IMR-90 (cell line): Measurements from ENCODE around the gene CMTM7. TPM values are rescaled to one million over a fixed set of nuclear protein-coding genes. Genes with fewer than 3 reads are reported as not detected.

Source experiments
- ATAC-seq: fragments of 200-7000 bp; cut with Tn5 transposase; 2 replicates; pipeline ENCODE4 v1.9.1; 2020; ENCODE audit warnings: low read depth, mild to moderate bottlenecking, moderate library complexity
- BruUV-seq: library from RNA; stranded (reverse); fragments of 400-500 nt; replicated peaks from 2 replicates; lab custom pipeline; 2021; lab: Mats Ljungman, UMichigan
- CTCF ChIA-PET: fragments of 300-600 bp; formaldehyde crosslinking; extraction: SDS; loops from one replicate; lab custom pipeline; 2021; ENCODE audit warnings: antibody characterized with exemption; lab: Yijun Ruan, JAX
- POLR2A ChIA-PET: fragments of 300-600 bp; sonication (Branson Sonifier 250); formaldehyde crosslinking; loops from one replicate; lab custom pipeline; 2022; ENCODE audit warnings: antibody characterized with exemption; ENCODE audit not compliant: unreplicated experiment; lab: Charles Lee
- DNase-seq: peaks from one replicate; pipeline ENCODE4 v3.0.0; 2013
- H2AFZ ChIP-seq: replicated peaks from 2 replicates; pipeline ENCODE3; 2013; ENCODE audit warnings: low read length, mild to moderate bottlenecking; ENCODE audit not compliant: poor library complexity
- H2AK5ac ChIP-seq: 2 replicates; pipeline ENCODE4 v1.6.1; 2013; ENCODE audit warnings: low read depth, low read length, inconsistent platforms
- H2AK9ac ChIP-seq: replicated peaks from 2 replicates; pipeline ENCODE3; 2013; ENCODE audit warnings: mild to moderate bottlenecking, low read depth, low read length, moderate library complexity; ENCODE audit not compliant: poor library complexity
- H2BK120ac ChIP-seq: 2 replicates; pipeline ENCODE4 v1.6.1; 2013; ENCODE audit warnings: low read depth, low read length, inconsistent platforms
- H2BK15ac ChIP-seq: 3 replicates; pipeline ENCODE4 v1.6.1; 2013; ENCODE audit warnings: low read depth, low read length, inconsistent platforms
- H2BK20ac ChIP-seq: 2 replicates; pipeline ENCODE4 v1.6.1; 2013; ENCODE audit warnings: low read depth, mild to moderate bottlenecking, inconsistent platforms, low read length, moderate library complexity
- H2BK5ac ChIP-seq: 2 replicates; pipeline ENCODE4 v1.6.1; 2013; ENCODE audit warnings: mild to moderate bottlenecking, low read depth, low read length, inconsistent platforms; ENCODE audit not compliant: poor library complexity, severe bottlenecking
- H3K14ac ChIP-seq: replicated peaks from 2 replicates; pipeline ENCODE4 v1.6.1; 2013; ENCODE audit warnings: low read depth, low read length, inconsistent platforms
- H3K18ac ChIP-seq: 2 replicates; pipeline ENCODE4 v1.6.1; 2013; ENCODE audit warnings: low read depth, low read length, control low read depth
- H3K23ac ChIP-seq: 2 replicates; pipeline ENCODE4 v1.6.1; 2013; ENCODE audit warnings: low read depth, low read length, inconsistent platforms
- H3K27ac ChIP-seq: 2 replicates; pipeline ENCODE4 v1.5.1; 2013; ENCODE audit warnings: mild to moderate bottlenecking, control low read depth, low read length; ENCODE audit not compliant: insufficient read depth
- H3K27me3 ChIP-seq: 2 replicates; pipeline ENCODE4 v1.6.1; 2013; ENCODE audit warnings: low read length; ENCODE audit not compliant: control insufficient read depth, insufficient read depth
- H3K36me3 ChIP-seq: 2 replicates; pipeline ENCODE4 v1.6.1; 2013; ENCODE audit warnings: low read length, mixed read lengths; ENCODE audit not compliant: control insufficient read depth, insufficient read depth
- H3K4ac ChIP-seq: 2 replicates; pipeline ENCODE4 v1.6.1; 2013; ENCODE audit warnings: low read depth, low read length, inconsistent platforms
- H3K4me1 ChIP-seq: 2 replicates; pipeline ENCODE4 v1.6.1; 2013; ENCODE audit warnings: low read length, mixed read lengths; ENCODE audit not compliant: control insufficient read depth, insufficient read depth
- H3K4me2 ChIP-seq: 2 replicates; pipeline ENCODE4 v1.6.1; 2013; ENCODE audit warnings: low read depth, mild to moderate bottlenecking, control low read depth, low read length, moderate library complexity
- H3K4me3 ChIP-seq: 2 replicates; pipeline ENCODE4 v1.5.1; 2013; ENCODE audit warnings: low read depth, mild to moderate bottlenecking, control low read depth, low read length, moderate library complexity; ENCODE audit not compliant: insufficient read depth
- H3K56ac ChIP-seq: 2 replicates; pipeline ENCODE4 v1.6.1; 2013; ENCODE audit warnings: low read length, inconsistent platforms; ENCODE audit not compliant: insufficient read depth; ENCODE audit errors: extremely low read depth
- H3K79me1 ChIP-seq, 2 experiments: 2 replicates each; pipeline ENCODE4 v1.6.1; 2013; ENCODE audit warnings: low read length in 2 of 2, inconsistent platforms in 1 of 2, low read depth in 1 of 2
- H3K9ac ChIP-seq: 2 replicates; pipeline ENCODE4 v1.6.1; 2013; ENCODE audit warnings: low read depth, low read length, control low read depth
- H3K9me1 ChIP-seq: 2 replicates; pipeline ENCODE4 v1.6.1; 2013; ENCODE audit warnings: low read length, inconsistent platforms; ENCODE audit not compliant: insufficient read depth
- H3K9me3 ChIP-seq: 2 replicates; pipeline ENCODE4 v1.6.1; 2013; ENCODE audit warnings: low read length; ENCODE audit not compliant: control insufficient read depth, insufficient read depth
- H4K20me1 ChIP-seq: 2 replicates; pipeline ENCODE4 v1.6.1; 2013; ENCODE audit warnings: low read length, inconsistent platforms; ENCODE audit not compliant: insufficient read depth
- H4K5ac ChIP-seq: 2 replicates; pipeline ENCODE4 v1.6.1; 2013; ENCODE audit warnings: mild to moderate bottlenecking, low read depth, low read length, control low read depth
- H4K8ac ChIP-seq, 2 experiments: 2 replicates each; pipeline ENCODE4 v1.6.1; 2013; ENCODE audit warnings: low read depth in 2 of 2, low read length in 2 of 2, control low read depth in 1 of 2, inconsistent platforms in 1 of 2
- H4K91ac ChIP-seq: 2 replicates; pipeline ENCODE4 v1.6.1; 2013; ENCODE audit warnings: low read depth, low read length, inconsistent platforms; ENCODE audit not compliant: insufficient read depth
- CHD1 ChIP-seq: IDR thresholded peaks from 2 replicates; pipeline ENCODE4 v1.6.1; 2012; ENCODE audit warnings: low read depth, low read length, improper control_type of control experiment
- CTCF ChIP-seq: conservative IDR thresholded peaks from 2 replicates; pipeline ENCODE4 v1.5.1; 2012; ENCODE audit warnings: mild to moderate bottlenecking, low read depth, low read length, improper control_type of control experiment
- ELK1 ChIP-seq: fragments of 150-350 bp; IDR thresholded peaks from 2 replicates; pipeline ENCODE4 v1.6.1; 2016; ENCODE audit warnings: low read depth, mild to moderate bottlenecking, low read length, moderate library complexity, borderline replicate concordance
- FOS ChIP-seq: fragments of 150-350 bp; IDR thresholded peaks from 2 replicates; pipeline ENCODE4 v1.6.1; 2016; ENCODE audit warnings: low read depth, low read length
- MAFK ChIP-seq: IDR thresholded peaks from 2 replicates; pipeline ENCODE4 v1.6.1; 2012; ENCODE audit warnings: low read depth, low read length, improper control_type of control experiment
- POLR2A ChIP-seq: IDR thresholded peaks from 2 replicates; pipeline ENCODE4 v1.6.1; 2012; ENCODE audit warnings: mild to moderate bottlenecking, low read depth, low read length
- WGBS, 2 experiments: methylation state at CpG; one replicate each; pipeline versions ENCODE4 v1.1.5 to v1.1.7; 2013; ENCODE audit warnings: missing lambda C conversion rate in 2 of 2; ENCODE audit not compliant: insufficient read length in 1 of 2; ENCODE audit errors: extremely low coverage in 2 of 2; 5-methylcytosine and 5-hydroxymethylcytosine counted together
- dilution Hi-C: fragments of 300-500 bp; cut with HindIII; formaldehyde crosslinking; loops from one replicate; pipeline ENCODE4 v1.14.3; 2018; ENCODE audit warnings: low sequenced_read_pairs; ENCODE audit not compliant: unreplicated experiment
- in situ Hi-C: fragments of 300-500 bp; cut with MboI; formaldehyde crosslinking; loops from 3 replicates; pipeline ENCODE4 v1.14.3; 2019; ENCODE audit warnings: low sequenced_read_pairs, inconsistent platforms, mixed read lengths
- intact Hi-C: fragments of 100-400 bp; cut with micrococcal nuclease; formaldehyde crosslinking; loops from 2 replicates; pipeline ENCODE4 v1.10.0; 2022
- polyA plus RNA-seq, 3 experiments: library from polyadenylated mRNA; depleted of rRNA; stranded (reverse); fragments of >200 nt; gene quantifications; 2 replicates each; pipeline ENCODE4 v1.2.3, GENCODE V29; 2012; ENCODE audit warnings: low replicate concordance in 1 of 3
- total RNA-seq: library from RNA; depleted of rRNA; stranded (reverse); fragments of >200 nt; gene quantifications from 2 replicates; pipeline ENCODE4 v1.2.3, GENCODE V29; 2012

Gene CMTM7
- total and polyA plus RNA-seq, 2 of the 4 experiments (the other 2 are of a cell fraction), result 3.4 to 31.4 TPM

- Histone ChIP-seq H2BK20ac (no peak overlapping the region), H4K8ac (no peak overlapping the region), H3K4me3 (no peak overlapping the region), H2AK9ac (no peak overlapping the region), H3K4ac (no peak overlapping the region), H3K36me3 (no peaks in the 10 kb centered on the region), H2BK15ac (no peak overlapping the region), H3K18ac (no peak overlapping the region), H3K9me1 (0 out of 2 replicates have a peak, but pooled peaks cover 6% of the 10 kb centered on the region), H2AK5ac (no peak overlapping the region), H3K4me1 (peaks cover 10% of the 10 kb centered on the region), H4K91ac (no peak overlapping the region), H3K27me3 (no peaks in the 10 kb centered on the region), H3K9me3 (no peaks in the 10 kb centered on the region), H3K79me1 (peaks cover 0 to 3% of the 10 kb centered on the region in 2 experiments; a peak in 2 of 4 replicates), H3K23ac (no peak overlapping the region), H2BK5ac (no peak overlapping the region), H3K9ac (no peak overlapping the region), H4K5ac (no peak overlapping the region), H3K27ac (no peak overlapping the region), H4K20me1 (0 out of 2 replicates have a peak, but pooled peaks cover 3% of the 10 kb centered on the region), H3K14ac (no peak overlapping the region), H2AFZ (no peak overlapping the region), H2BK120ac (no peak overlapping the region), H3K56ac (no peak overlapping the region), H3K4me2 (no peak overlapping the region)
- in situ Hi-C loops (no loop called here), intact Hi-C loops (loop anchor here (5.0 kb wide), 1 partner anchor 48 kb away; no protein-coding TSS in a partner anchor), dilution Hi-C loops (no loop called here)
- ChIA-PET CTCF (interaction anchor here (1.1 kb wide), 1 partner anchor 17 kb away, joined by 4 read pairs; no protein-coding TSS in a partner anchor), POLR2A (no interaction called here)
- WGBS, 2 experiments, result no CpG with 5 or more reads among the region's 2 CpGs
- ATAC-seq (no peak), DNase-seq (no peak)
- BruUV-seq, result no TSS peak
- TF ChIP-seq POLR2A (no peak), FOS (no peak), CHD1 (no peak), MAFK (no peak), CTCF (no peak), ELK1 (no peak)
Measured at GRCh38 chr3:32450426-32450825, 58.8 kb downstream of the CMTM7 start.
